ENCODE measurements around the gene DNM3.

DNM3 gene

DNA sequence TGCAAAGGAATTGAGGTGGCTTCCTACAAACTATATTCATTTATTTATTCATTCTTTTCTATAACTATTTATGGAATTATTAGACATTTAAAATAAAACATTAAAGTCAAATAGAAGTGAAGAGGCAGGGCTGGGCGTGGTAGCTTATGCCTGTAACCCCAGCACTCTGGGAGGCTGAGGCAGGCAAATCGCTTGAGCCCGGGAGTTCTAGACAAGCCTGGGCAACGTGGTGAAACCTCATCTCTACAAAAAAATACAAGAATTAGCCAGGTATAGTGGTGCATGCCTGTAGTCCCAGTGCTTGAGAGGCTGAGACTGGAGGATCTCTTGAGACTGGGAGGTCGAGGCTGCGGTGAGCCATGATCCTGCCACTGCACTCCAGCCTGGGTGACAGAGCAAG, 23.8 kb downstream of the DNM3 start:
- no peaks in the 10 kb centered on the region for H3K9me3 Mint-ChIP-seq
- no peaks in the 10 kb centered on the region for H3K27me3 Mint-ChIP-seq (ENCODE audit: low read depth, poor library complexity)
- TF ChIP-seq CTCF (IDR thresholded peaks at IDR 0.05), result no peak
- no peak overlapping the region for H3K27ac Mint-ChIP-seq
- H3K4me1 Mint-ChIP-seq, result no peaks in the 10 kb centered on the region
- no peak for DNase-seq
- no peaks in the 10 kb centered on the region for H3K36me3 Mint-ChIP-seq (ENCODE audit: low read depth)
- H3K4me3 Mint-ChIP-seq, result no peak overlapping the region

GRCh38 chr1:171867236-171867635, 25.9 kb downstream of the DNM3 start:
- Mint-ChIP-seq H3K27ac (no peak overlapping the region), H3K27me3 (ENCODE audit: low read depth, poor library complexity) (no peaks in the 10 kb centered on the region), H3K36me3 (ENCODE audit: low read depth) (no peaks in the 10 kb centered on the region), H3K9me3 (no peaks in the 10 kb centered on the region), H3K4me1 (no peaks in the 10 kb centered on the region), H3K4me3 (no peak overlapping the region)
- TF ChIP-seq CTCF (IDR thresholded peaks at IDR 0.05), result no peak
- no peak for DNase-seq

- no peaks in the 10 kb centered on the region for H3K27me3 Mint-ChIP-seq (ENCODE audit: low read depth, poor library complexity)
- no peaks in the 10 kb centered on the region for H3K9me3 Mint-ChIP-seq
- no peak overlapping the region for H3K4me3 Mint-ChIP-seq
- no peaks in the 10 kb centered on the region for H3K36me3 Mint-ChIP-seq (ENCODE audit: low read depth)
- no peak for DNase-seq
- H3K27ac Mint-ChIP-seq, result no peak overlapping the region
- H3K4me1 Mint-ChIP-seq, result no peaks in the 10 kb centered on the region
- no peak for TF ChIP-seq CTCF (IDR thresholded peaks at IDR 0.05)
Measured at GRCh38 chr1:171868217-171868803, 27.0 kb downstream of the DNM3 start.

GRCh38 chr1:171869097-171869496, 27.8 kb downstream of the DNM3 start:
- Mint-ChIP-seq H3K4me1 (no peaks in the 10 kb centered on the region), H3K27me3 (ENCODE audit: low read depth, poor library complexity) (no peaks in the 10 kb centered on the region), H3K4me3 (no peak overlapping the region), H3K27ac (no peak overlapping the region), H3K9me3 (no peaks in the 10 kb centered on the region), H3K36me3 (ENCODE audit: low read depth) (no peaks in the 10 kb centered on the region)
- no peak for DNase-seq
- no peak for TF ChIP-seq CTCF (IDR thresholded peaks at IDR 0.05)

DNA sequence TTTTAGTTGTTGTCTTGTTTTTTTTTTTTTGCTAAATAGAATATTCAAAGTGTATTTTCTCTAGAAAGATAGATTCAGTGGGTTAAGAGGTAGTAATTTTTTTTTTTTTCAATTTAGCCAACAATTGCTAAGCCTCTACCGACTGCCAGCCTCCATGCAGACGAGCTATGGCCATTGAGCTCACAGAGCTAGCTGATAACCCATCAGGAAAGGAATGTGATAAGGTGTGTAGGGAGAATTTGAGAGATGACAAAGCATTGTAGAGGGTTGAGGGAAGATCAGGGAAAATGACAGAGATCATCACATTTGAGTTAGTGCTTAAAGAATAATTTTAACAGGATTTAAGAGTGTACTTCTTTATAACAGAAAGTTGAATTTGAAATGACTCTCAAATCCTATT, 30.6 kb downstream of the DNM3 start:
- no peak overlapping the region for H3K4me3 Mint-ChIP-seq

More for the DNA sequence above, 30.6 kb downstream of the DNM3 start:
- DNase-seq, result no peak
- H3K27ac Mint-ChIP-seq, result no peak overlapping the region
- H3K4me1 Mint-ChIP-seq, result no peaks in the 10 kb centered on the region
- no peaks in the 10 kb centered on the region for H3K9me3 Mint-ChIP-seq
- TF ChIP-seq CTCF (IDR thresholded peaks at IDR 0.05), result no peak
- H3K27me3 Mint-ChIP-seq (ENCODE audit: low read depth, poor library complexity), result no peaks in the 10 kb centered on the region
- H3K36me3 Mint-ChIP-seq (ENCODE audit: low read depth), result no peaks in the 10 kb centered on the region
